Frontal cortex (tissue), 4 donors: ENCODE results near the gene MFAP2. TPM values are rescaled to one million over a fixed set of nuclear protein-coding genes. Genes with fewer than 3 reads are reported as not detected.
A peak's percentile ranks its signal among the peaks of the same experiment; 100 is the strongest.

ENCODE experiments used
- DNase-seq, 2 donors: peaks; one replicate each; pipeline ENCODE4 v3.0.0; 2012; ENCODE audit warnings: low spot score in 2 of 2
- FAIRE-seq: peaks from 2 replicates; lab custom pipeline; 2012; peaks lifted over from hg19 to GRCh38; lab: Jason Lieb, UNC
- total RNA-seq: library from RNA; depleted of rRNA; stranded (reverse); fragments of >200 nt; gene quantifications from one replicate; pipeline ENCODE4 v1.2.3, GENCODE V29; 2014
- donor health status: control.
- donor health status: control.
- donor health status: control.

Gene MFAP2
- total RNA-seq, 1 donor from 2014 or later, result 7.3 TPM

DNA sequence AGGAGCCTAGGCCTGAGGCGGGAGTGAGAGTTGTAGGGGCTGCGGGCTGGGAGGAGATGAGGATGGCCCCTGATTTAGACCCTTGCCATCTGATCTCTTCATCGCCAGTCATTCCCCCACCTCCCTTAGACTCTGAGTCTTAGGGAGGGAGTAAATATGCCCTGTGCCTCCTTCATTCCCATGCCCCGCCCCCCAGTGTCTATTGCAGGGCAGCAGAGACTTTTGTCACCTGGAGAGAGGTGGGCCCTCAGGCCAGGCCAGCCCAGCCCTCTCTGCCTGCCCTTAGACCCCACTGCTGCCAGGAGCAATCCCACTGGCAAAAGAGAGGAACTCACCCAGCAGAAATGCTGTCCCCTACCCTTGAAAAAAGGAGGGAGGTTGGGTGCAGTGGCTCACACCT lies 3.2 kb upstream of the MFAP2 start:
- DNase-seq (no peak), FAIRE-seq (no peak)

DNA sequence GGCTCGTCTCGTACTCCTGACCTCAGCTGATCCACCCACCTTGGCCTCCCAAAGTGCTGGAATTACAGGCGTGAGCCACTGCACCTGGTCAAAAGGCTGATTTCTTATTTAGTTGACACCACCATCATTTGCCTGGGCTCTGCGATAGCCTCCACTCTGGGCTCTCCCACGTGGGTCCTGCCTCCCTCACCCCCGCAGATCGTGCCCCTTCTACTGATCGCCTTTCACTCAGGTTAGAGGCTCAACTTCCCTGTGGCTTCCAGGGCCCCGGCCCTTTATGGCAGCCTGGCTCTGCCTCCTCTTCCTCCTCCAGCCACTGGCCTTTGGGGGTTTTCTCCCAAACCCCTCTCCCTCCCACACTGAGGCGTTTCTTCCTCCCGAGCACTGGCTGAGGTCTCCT lies 2.5 kb upstream of the MFAP2 start:
- DNase-seq (no peak), FAIRE-seq (no peak)

DNA sequence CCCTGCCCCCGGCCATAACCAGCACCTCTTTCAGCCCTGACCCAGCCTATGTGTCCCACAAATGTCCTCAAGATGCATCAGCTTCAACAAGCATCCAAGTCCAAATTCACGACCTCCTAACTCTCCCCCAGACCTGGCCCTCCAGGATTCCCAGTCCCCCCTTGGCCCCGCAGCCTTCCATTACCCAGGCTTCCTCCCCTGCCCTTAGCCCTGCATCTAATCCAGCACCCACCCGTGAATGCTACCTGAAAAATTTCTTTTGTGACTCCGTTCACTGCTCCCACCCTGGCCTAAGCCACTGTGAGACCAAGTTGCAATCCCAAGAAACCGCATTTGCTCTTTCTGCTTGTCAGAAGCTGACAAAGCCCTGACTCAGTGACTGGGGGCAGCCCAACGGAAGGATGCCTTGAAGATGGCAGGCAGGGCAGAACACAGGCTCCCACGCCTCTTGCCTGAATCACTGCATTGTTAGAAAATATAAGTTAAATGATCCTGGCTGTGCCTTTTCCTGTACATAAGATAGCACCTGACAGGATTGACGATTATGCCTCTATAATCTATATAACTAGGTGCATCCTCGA lies 939 bp upstream of the MFAP2 start:
- no peak for DNase-seq
- FAIRE-seq, result no peak

DNA sequence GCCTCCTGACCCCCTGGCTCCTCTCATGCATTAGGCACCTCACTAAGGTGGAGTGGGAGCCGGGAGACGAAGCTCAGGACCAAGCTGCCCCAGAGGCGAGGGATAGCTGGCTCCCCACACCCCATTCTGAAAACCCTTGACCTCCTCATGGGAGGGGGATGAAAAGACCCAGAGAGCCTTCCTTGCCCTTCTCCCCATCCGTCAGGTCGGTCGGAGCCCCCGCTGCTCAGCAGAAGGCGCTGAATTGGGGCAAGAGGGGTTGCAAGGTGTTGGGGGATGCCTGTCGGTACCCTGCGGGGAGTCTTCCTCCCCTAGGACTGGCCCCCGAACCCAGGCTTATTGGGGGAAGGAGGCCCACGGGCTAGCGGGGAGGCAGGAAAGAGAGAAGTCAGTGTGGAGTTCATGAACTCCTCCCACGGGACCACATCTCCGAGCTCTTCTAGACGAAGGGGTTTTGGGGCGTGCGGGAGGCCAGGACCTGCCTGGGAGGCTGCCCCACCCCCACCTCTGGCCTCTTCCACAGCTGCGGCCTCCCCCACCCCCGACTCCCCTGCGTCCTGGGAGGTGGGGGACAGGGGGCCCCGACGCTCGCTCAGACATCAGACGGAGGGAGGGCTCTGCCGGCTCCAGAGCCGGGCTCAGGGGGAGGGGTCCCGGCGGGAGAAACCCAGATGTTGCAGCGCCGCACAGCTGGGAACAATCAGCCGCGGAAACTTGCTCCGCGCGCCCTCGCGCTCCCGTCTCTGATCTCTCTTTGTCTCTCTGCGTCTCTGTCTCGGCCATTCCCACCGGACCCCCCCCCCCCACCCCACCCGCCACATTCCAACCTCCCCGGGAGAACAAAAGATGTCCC lies 719 bp downstream of the MFAP2 start:
- DNase-seq (no peak), FAIRE-seq (no peak)

DNA sequence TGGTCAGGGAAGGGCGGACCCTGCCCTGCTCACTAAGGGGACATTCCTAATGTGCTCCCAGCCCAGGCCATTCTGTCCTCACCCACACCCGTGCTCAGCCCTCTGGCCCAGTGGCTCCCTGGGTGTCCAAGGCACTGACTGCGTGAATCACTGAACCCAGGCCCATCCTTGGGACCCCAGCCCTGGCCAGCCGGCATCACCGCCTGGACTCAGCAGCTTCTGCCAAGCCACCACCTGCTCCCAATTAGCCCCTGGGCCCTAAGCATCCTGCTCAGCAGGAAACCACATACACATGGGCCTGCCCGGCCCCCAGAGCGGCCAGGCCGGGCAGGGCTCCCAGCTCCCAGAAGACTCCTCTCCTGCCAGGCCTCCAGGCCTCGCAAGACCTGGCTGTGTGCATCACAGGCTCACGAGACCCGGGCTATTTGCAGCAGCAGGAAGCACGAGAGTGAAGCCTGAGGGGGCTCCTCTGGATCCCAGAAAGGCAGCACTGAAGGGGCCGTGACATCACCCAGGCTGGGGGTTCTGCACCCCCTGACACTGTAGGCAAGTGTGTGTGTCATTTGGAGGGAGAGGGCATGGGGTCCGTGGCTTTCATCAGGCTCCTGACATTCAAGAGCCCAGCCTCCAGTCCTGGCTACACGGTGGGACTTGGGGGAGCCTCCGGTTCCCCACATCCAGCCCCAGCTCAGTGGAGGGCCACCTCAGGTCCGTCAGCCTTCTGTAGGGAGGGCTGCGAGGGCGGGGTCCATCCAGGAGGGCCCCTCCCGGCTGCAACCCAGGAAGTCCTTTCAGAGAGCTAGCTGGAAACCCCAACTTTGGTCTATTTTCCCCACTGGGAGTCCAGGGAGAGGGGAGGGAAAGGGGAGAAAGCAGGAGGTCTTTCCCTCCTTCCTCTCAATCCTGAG lies 1.6 kb downstream of the MFAP2 start:
- peak in 1 of 2 donors; percentile 49 for DNase-seq

DNA sequence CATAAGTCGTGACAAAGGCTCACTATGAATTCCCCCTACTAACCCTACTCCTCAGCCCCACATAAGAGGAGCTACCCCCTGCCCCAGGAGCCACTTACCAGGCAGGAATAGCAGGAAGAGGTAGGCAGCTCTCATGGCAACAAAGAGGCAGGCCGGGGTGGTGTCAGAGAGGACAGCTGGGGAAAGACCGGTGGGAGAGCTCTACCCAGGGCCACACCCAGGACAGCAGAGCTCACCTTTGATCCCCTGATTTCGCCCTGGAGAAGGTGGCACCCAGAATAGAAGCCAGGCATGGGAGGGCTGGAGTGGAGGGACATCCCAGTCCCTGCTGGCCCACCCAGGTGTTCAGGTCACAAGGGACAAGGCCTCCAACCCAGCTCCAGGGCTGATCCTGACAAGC lies 2.3 kb downstream of the MFAP2 start:
- no peak for FAIRE-seq

More for the DNA sequence above, 1.6 kb downstream of the MFAP2 start:
- no peak for FAIRE-seq

DNA sequence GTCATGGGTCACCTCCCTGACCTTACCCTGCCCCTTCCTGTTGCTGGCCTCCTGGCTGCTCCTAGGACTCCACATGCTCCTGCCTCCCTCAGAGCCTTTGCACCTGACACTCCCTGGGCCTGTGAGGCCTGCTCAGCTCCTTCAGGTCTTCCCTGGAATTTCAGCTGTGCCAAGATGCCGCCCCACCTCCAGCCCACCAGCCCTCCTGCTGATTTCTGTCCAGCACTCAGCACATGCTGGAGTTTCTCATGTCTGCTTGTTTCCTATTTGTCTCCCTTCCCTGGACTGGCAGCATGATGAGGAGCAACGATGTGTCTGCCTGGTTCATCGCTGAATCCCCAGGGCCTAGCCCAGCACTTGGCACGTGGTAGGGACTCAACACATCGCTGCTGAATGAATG lies 3.0 kb downstream of the MFAP2 start:
- DNase-seq, result no peak
- no peak for FAIRE-seq

More for the DNA sequence above, 2.3 kb downstream of the MFAP2 start:
- DNase-seq, result no peak

DNA sequence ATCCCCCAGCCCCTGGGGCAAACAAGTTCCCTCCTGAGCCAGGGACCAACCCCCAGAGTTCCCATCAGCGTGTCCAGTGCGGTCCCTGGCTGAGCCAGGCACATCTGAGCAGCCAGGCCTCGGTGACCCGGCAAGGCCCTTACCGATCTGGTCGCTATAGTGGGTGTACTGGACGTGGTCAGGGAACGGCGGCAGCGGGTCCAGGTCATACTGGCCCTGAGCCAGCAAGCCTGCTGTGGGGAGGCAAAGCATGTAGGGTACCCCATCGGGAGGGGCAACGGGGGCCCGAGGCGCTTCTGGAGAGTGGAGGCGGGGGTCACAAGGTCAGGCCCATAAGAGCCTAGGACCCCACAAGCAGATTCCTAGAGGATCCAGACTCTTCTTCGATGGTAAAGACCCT lies 3.5 kb downstream of the MFAP2 start:
- DNase-seq (no peak), FAIRE-seq (no peak)

DNA sequence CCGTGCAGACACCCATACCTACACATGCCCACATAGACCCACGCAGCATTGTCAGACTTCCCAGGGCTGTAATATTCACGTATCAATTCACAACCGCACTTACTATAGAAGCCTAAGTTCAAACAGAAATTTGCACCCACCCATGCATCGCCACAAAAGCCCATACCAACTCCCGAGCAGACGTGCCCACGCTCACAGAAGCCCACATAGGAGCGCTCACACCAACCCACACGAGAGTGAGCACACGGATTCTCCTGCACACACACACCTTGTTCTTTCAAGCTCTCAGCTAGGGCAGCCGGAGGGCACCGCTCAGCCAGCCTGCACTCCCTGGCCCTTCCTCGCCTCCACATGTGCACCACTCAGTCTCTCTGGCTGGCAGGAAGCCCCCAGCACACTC lies 4.6 kb downstream of the MFAP2 start:
- no peak for DNase-seq
- no peak for FAIRE-seq

DNA sequence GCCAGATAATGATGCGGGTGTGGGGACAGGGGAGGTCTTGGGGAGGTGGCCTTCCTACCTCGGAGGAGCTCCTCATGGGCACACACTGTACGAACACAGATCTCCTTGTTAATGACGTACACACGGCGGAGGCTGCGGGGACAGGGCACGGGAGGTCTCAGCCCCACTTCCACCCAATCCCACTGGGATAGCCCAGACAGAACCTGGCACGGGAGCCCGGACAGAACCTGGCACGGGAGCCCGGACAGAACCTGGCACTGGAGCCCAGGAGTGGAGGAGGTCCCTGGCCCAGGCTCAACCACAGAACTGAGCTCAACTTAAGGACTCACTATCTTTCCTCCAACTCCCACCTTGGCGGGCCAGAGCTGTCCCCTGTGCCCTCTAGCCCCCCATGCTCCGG lies 5.2 kb downstream of the MFAP2 start:
- DNase-seq, result no peak
- FAIRE-seq, result no peak

DNA sequence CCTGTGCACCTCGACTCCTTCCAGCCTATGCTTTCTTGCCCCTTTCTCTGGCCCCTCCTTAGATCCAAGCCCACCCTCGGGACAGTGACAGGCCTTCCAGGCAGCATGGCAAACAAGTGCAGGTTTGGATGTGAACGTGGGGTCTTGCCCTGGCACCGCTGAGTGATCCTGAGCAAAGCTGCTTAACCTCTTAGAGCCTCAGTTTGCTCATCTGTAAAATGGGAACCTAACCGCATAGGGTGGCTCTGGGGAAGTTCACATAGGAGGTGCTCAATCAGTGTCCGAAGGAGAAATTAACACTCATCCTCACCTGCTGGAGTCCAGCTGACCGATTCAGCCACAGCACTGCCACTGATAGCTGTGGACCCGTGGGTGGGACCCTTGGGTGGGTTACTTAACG lies 7.2 kb downstream of the MFAP2 start:
- FAIRE-seq (no peak), DNase-seq (no peak)

DNA sequence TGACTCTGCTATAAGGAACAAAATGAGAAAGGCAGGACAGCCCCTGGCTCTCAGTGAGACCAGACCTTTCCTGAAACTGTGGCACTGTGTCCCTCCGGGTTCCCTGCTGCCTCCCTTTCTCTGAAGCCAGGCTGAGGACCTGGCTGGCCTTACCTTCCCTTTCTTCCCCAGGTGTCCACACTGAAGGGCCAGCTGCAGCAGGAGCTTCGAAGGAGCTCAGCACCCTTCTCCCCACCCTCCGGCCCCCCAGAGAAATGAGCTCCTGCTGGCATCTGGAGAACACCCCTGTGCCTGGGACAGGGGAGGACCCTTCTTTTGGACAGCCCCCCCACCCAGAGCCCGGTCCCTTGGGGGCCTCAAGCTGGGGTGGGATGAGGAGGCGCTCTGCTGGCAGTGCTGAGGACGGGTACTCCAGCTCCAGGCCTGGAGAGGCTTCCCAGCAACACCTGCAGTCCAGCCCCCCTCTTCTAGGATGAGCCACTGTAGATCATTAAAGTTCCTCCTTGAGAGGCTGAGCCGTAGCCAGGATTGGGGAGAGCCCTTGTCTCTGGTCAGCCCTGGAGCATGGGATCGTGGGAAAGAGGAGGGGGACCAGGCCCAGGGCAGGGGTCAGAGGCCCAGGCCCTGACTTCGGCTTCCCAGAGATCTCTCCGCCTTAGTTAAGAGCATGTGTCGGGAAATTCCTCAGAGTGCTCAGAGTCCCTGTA lies 8.1 kb downstream of the MFAP2 start:
- FAIRE-seq, result no peak

DNA sequence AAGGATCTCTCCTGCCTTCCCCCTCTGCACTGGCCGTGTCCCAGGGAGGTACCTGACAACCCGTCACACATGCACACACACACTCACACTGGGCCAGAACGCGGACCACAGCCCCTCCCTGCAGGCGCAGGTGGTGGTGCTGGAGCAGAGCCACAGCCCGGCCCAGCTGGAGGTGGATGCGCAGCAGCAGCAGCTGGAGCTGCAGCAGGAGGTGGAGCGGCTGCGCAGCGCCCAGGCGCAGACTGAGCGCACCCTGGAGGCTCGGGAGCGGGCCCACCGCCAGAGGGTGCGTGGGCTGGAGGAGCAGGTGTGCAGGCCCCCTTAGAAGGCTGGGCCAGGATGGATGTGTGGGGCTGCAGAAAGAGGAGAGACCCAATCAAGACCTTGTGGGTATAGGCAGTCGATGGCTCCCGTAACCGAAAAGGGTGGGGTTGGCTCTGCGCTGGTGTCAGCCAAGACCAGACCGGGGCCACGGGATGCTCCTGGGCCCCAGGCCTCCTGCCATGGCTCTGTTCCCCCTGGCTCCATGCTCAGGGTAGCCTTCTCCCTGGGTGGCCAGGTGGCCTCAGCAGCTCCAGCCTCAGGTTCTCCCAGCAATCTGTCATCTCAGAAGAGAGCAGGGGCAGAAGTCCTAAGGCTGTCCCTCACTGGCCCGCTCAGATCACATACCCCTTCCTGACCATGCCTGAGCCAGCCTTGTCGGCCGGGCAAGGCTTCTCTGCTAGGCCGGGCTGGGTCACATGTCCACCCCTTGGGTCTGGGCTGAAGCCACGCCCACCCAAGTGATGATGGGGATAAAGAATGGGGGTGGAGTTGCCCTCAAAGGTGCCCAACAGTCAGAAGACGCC lies 8.9 kb downstream of the MFAP2 start:
- DNase-seq (no peak), FAIRE-seq (no peak)

More for the DNA sequence above, 8.1 kb downstream of the MFAP2 start:
- DNase-seq, result no peak

DNA sequence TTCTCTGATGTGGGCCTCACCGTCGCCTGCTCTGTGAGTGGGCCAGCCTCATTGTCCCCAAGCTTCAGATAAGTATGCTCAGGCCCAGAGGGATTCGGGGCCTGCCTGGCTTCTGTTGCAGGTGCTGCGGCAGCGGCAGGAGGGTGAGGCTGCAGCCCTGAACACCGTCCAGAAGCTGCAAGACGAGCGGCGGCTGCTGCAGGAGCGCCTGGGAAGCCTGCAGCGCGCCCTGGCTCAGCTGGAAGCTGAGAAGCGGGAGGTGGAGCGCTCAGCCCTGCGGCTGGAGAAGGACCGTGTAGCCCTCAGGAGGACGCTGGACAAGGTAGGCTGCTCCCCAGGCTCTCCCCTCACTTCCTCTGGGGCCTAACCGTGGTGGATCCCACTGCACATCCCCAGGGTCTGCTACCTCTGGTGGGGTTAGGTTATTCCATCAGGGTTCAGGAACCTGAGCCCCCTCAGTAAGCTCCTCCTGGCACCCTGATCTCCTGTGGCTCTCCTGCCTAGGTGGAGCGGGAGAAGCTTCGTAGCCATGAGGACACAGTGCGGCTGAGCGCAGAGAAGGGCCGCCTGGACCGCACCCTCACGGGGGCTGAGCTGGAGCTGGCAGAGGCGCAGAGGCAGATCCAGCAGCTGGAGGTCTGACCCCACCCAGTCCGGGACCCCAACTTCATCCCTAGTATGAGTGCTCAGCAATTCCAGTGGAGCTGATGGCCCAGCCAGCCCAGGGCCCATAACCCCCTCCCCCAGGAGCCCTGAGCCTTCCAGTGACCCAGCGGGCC lies 10.1 kb downstream of the MFAP2 start:
- DNase-seq (no peak), FAIRE-seq (no peak)

DNA sequence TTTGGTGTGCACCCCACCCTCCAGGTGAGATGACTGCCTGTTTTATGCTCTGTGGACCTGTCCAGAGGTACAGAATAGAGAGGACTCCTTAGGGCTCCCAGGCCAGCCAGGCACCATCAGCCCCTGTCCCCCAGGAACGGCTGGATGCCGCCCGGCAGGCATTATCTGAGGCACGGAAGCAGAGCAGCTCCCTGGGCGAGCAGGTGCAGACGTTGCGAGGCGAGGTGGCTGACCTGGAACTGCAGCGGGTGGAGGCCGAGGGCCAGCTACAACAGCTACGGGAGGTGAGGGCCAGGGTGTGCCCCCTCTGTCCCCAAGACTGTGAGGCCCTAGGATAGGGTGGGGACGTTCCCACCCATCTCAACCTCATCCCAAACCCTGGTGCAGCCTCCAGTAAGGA lies 10.8 kb downstream of the MFAP2 start:
- DNase-seq (no peak), FAIRE-seq (no peak)

DNA sequence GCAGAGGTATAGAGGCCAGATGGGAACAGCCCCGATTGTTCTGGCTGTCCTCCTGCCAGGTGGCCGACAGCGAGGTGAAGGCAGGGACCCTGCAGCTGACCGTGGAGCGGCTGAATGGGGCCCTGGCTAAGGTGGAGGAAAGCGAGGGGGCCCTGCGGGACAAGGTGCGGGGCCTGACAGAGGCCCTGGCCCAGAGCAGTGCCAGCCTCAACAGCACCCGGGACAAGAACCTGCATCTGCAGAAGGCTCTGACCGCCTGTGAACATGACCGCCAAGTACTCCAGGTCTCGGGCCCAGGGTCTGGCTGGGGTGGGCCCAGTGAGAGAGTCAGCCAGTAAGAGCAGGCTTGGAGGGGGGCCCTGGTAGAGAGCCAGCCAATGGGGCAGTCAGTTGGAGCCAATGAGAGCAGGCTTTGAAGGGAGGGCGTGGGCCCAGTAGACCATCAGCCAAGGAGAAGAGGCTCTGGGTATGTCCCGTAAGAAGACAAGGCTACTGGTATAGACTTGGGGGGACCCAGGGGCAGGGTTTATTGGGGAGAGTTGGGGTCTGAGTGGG lies 11.3 kb downstream of the MFAP2 start:
- no peak for FAIRE-seq
- DNase-seq, result no peak

DNA sequence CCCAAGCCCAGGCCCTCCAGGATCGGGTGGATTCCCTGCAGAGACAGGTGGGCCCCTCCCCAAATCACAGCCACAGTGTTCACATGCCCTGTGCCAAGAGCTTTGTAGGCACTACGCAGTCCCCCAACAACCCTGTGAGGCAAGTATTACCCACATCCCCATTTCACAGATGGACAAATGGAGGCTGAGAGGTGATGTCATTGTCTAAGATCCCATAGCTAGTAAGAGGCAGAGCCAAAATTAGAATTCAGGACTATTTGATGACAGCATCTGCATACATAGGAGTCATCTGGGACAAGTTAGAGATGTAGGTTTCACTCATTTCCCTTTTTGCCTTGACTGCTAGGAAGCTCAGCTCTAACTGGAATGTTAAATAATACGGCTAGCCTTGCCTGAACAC lies 12.0 kb downstream of the MFAP2 start:
- FAIRE-seq (no peak), DNase-seq (no peak)

DNA sequence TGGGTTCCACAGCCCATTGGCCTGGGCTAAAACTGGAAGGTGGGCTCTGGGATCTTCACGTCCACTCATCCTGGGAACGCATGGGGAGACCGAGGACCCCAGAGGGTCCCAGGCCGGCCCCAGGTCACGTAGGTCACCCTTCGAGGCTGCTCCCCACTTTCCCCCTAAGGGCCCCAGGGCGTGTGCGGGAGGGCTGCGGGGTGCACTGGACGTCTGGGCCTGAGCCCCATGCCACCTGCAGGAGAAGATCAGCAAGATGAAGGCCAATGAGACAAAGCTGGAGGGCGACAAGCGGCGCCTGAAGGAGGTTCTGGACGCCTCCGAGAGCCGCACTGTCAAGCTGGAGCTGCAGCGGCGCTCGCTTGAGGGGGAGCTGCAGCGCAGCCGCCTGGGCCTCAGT lies 12.5 kb downstream of the MFAP2 start:
- FAIRE-seq (no peak), DNase-seq (no peak)
